Measurements from ENCODE around the gene FPR3.

FPR3 gene

GRCh38 chr19:51837145-51837544, 42.2 kb downstream of the FPR3 start:
- no peak overlapping the region for H3K4me3 ChIP-seq (ENCODE audit: low read depth, low read length)
- TF ChIP-seq CTCF (IDR thresholded peaks at IDR 0.05; ENCODE audit: low read depth, low read length) = no peak

DNA sequence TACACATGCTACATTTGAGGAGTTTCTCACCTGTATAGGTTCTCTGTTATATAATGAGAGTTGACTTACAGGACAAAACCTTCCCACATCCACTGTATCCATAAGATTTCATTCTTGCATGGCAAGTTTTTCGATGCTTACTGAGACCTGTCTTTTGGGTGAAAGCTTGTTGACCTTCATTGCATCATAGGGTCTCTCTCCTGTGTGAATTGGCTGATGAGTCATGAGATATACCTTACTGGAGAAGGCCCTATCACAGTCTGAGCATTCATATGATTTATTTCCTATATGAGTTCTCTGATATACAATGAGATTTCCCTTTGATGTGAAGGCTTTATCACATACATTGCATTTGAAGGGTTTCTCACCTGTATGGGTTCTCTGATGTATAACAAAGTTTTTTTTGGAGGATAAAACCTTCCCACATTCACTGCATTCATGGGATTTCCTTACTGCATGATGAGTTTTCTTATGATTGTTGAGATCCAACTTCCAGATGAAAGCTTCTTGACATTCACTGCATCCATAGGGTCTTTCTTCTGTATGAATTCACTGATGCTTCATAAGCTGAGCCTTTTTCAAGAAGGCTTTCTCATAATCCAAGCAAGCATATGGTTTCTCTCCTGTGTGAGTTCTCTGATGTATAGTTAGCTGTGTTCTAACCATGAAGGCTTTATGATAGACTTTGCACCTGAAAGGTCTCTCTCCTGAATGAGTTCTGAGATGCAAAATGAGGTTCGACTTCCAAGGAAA, 67.1 kb downstream of the FPR3 start:
- TF ChIP-seq CTCF (IDR thresholded peaks at IDR 0.05; ENCODE audit: low read depth, low read length) = no peak
- H3K4me3 ChIP-seq (ENCODE audit: low read depth, low read length) = no peak overlapping the region

DNA sequence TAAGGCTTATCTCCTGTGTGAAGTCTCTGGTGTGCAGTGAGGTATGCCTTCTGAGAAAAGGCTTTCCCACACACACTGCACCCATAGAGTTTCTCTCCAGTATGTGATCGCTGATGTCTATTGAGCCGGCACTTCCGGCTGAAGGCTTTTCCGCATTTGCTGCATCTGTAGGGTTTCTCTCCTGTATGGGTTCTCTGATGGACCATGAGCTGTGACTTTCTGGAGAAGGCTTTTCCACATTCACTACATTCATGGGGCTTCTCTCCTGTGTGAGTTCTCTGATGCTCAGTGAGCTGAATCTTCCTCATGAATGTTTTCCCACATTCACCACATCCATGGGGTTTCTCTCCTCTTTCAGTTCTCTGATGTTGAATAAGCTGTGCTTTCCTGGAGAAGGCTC, 78.1 kb downstream of the FPR3 start:
- no peak overlapping the region for H3K4me3 ChIP-seq (ENCODE audit: low read depth, low read length)
- TF ChIP-seq CTCF (IDR thresholded peaks at IDR 0.05; ENCODE audit: low read depth, low read length) = no peak

All from WI38 (cell line).